ENCODE measurements around the gene ZFP69. TPM values are rescaled to one million over a fixed set of nuclear protein-coding genes. Genes with fewer than 3 reads are reported as not detected.

Gene ZFP69
- total and polyA plus RNA-seq, 7 donors = 0.92 to 7.2 (median 2.5) TPM

DNA sequence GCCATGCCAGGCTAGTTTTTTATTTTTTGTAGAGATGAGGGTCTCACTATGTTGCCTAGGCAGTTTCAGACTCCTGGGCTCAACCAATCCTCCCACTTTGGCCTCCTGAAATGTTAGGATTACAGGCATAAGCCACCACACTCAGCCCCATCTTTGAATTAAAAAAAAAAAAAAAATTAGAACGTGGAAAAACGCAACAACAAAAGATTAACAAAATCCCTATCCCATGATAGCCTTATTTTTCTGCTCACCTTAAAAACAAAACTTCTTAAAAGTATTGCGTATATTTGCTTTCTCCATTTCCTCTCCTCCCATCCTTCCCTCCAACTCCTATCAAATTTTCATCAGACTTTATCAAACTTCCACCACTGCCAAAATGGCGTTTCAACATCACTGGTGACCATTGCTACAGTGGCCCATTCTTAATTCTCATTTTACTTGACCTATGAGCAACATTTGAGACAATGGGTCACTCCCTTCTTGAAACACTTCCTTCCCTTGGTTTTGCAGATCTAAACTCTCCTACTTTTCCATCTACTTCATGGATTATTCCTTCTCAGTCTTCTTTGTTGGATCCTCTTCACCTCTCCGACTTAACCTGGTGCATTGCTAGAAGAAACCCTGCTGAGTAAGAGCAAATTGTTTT is 53.8 kb downstream of the ZFP69 start:
- WGBS, 2 donors = 32 to 42% methylated on average over 5 of the region's 5 CpGs
- H3K36me3 ChIP-seq = no peaks in the 10 kb centered on the region
- H3K9me3 ChIP-seq = no peaks in the 10 kb centered on the region
- peak overlapping the region; percentile 77 to 89 (median 84) for H3K27ac ChIP-seq
- peaks cover 0 to 18% (median 13%) of the 10 kb centered on the region in 4 donors for H3K4me1 ChIP-seq
- intact Hi-C loops (cut with DNase I) = loop anchor here (10.0 kb wide), 1 partner anchor 314 kb away; no protein-coding TSS in a partner anchor
- TF ChIP-seq POLR2A (IDR thresholded peaks at IDR 0.05) (no peak), CTCF (IDR thresholded peaks at IDR 0.05) (no peak), EP300 (IDR thresholded peaks at IDR 0.05) (no peak), POLR2AphosphoS5 (IDR thresholded peaks at IDR 0.05) (no peak)
- H3K27me3 ChIP-seq = no peaks in the 10 kb centered on the region
- no peak for DNase-seq
- peak overlapping the region; percentile 63 to 82 (median 72) for H3K4me3 ChIP-seq

GRCh38 chr1:40531381-40532061 is 54.4 kb downstream of the ZFP69 start, which contains the start of gene ZNF684:
TSS of gene ZNF684 (plus strand) at chr1:40531637. CDS start at chr1:40533167, 1,530 bp downstream.
- Histone ChIP-seq H3K27ac (peak within 1 kb of the TSS; percentile 77 to 89 (median 84)), H3K27me3 (no peaks in the 10 kb centered on the region), H3K9me3 (no peaks in the 10 kb centered on the region), H3K4me1 (peaks cover 0 to 18% (median 13%) of the 10 kb centered on the region in 4 donors), H3K4me3 (peak within 1 kb of the TSS; percentile 63 to 82 (median 72)), H3K36me3 (no peaks in the 10 kb centered on the region)
- no peak for TF ChIP-seq CTCF (IDR thresholded peaks at IDR 0.05)
- peak in 1 of 4 donors; percentile 52 for TF ChIP-seq EP300 (IDR thresholded peaks at IDR 0.05)
- peak; percentile 31 to 56 for TF ChIP-seq POLR2A (IDR thresholded peaks at IDR 0.05)
- peak; percentile 27 to 84 (median 81) for TF ChIP-seq POLR2AphosphoS5 (IDR thresholded peaks at IDR 0.05)
- peak; percentile 94 for DNase-seq
- intact Hi-C loops (cut with DNase I) = loop anchor here (10.0 kb wide), 1 partner anchor 313 kb away; no protein-coding TSS in a partner anchor
- WGBS, 2 donors = 0% methylated on average over 35 of the region's 35 CpGs

DNA sequence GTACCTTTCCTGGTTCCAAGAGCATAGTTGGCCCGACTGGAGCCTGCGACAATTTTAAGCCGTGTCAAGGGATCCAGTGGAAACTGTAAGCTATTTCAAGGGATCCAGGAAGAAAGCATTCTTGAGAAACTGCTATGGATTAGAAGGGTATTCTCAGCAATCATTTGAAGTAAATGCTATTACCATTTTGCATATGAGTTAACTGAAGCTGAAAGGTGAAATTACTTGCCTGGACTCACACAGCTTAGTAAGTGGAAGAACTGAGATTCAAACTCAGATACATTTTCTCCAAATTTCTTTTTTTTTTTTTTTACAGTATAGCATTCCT is 54.9 kb downstream of the ZFP69 start:
- intact Hi-C loops (cut with DNase I) = loop anchor here (10.0 kb wide), 1 partner anchor 313 kb away; no protein-coding TSS in a partner anchor
- Histone ChIP-seq H3K9me3 (no peaks in the 10 kb centered on the region), H3K27me3 (no peaks in the 10 kb centered on the region), H3K4me1 (peaks cover 0 to 18% (median 13%) of the 10 kb centered on the region in 4 donors), H3K27ac (peak overlapping the region; percentile 77 to 89 (median 84)), H3K4me3 (peak overlapping the region; percentile 63 to 82 (median 72)), H3K36me3 (no peaks in the 10 kb centered on the region)
- 2 to 6% methylated on average over 3 of the region's 3 CpGs for WGBS, 2 donors
- TF ChIP-seq POLR2AphosphoS5 (IDR thresholded peaks at IDR 0.05) = no peak
- TF ChIP-seq EP300 (IDR thresholded peaks at IDR 0.05) = no peak
- no peak for TF ChIP-seq POLR2A (IDR thresholded peaks at IDR 0.05)
- no peak for TF ChIP-seq CTCF (IDR thresholded peaks at IDR 0.05)
- no peak for DNase-seq

GRCh38 chr1:40532844-40533424 is 55.8 kb downstream of the ZFP69 start:
- intact Hi-C loops (cut with DNase I) = loop anchor here (10.0 kb wide), 1 partner anchor 312 kb away; no protein-coding TSS in a partner anchor
- H3K27ac ChIP-seq = no peak overlapping the region
- no peaks in the 10 kb centered on the region for H3K9me3 ChIP-seq
- no peak for DNase-seq
- no peak overlapping the region for H3K4me3 ChIP-seq
- H3K36me3 ChIP-seq = no peaks in the 10 kb centered on the region
- no peaks in the 10 kb centered on the region for H3K27me3 ChIP-seq
- H3K4me1 ChIP-seq = peaks cover 0 to 18% (median 13%) of the 10 kb centered on the region in 4 donors
- no peak for TF ChIP-seq POLR2A (IDR thresholded peaks at IDR 0.05)
- TF ChIP-seq POLR2AphosphoS5 (IDR thresholded peaks at IDR 0.05) = no peak
- TF ChIP-seq CTCF (IDR thresholded peaks at IDR 0.05) = peak in 3 of 4 experiments; percentile 12 to 45 (median 36)

Measured in sigmoid colon (tissue), 7 donors.